Activated naive CD4-positive, alpha-beta T cell treated with anti-CD3 and anti-CD28 coated beads, Interleukin-2, amount 50 U/mL, for 16 hours (primary cell): Measurements from ENCODE around the gene WNT8B.

Source experiments
- DNase-seq: peaks from one replicate; pipeline ENCODE4 v3.0.0-alpha.2; 2020

Gene WNT8B

DNA sequence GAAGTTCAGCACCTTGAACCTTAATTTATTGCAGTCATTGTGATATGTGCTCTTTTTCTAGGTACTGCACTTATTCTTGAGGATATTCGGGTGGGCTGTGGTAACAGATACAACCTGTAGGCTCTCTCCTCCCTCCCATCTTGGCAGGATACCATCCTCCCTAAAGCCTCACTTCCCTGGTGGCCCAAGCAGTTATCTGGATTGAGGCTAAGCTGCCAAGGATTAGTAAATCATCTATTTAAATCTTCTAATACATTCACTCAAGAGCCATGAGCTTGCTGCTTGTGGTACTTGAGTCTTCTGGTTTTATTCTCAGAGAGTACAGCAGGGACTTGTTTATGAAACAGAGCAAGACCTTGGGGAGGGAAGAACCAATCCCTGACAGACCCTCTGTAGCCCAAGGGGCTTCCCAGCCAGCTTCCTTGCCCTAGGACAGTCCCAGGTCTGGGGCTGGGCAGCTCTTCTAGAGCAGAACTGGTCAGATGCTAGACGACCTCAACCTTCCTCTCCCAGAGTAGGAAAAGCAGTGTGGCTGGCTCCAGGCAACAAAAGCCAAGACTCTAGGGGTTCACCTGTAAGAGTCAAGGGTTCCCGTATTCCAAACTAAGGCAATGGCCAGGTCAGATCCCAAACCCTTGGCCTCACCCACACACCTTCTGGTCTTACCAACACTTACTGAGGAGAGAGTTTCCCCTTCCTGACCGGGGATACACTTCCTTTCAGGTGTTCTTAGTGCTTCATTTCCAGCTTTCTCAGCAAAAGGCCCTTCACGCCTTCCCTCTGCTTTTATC, 21.3 kb downstream of the WNT8B start:
- DNase-seq = no peak

DNA sequence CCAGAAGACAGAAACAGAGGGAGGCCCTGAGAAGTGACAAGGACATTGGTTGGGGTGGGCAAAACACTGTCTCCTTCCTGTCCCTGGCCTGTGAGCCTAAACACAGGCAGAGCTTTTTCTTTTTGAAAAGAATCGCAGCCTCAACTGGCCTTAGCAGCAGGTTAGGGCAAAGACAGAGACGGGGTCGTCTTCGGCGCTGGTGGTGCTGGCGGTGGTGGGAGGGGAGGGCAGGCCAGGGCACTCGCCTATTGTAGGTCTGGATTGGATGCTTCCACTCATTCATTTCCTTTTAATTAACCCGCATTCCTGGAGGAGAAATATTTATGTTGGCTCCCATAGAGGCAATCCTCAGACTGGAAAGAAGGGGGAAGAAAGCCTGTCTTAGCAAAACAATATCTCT, 22.6 kb downstream of the WNT8B start:
- no peak for DNase-seq

DNA sequence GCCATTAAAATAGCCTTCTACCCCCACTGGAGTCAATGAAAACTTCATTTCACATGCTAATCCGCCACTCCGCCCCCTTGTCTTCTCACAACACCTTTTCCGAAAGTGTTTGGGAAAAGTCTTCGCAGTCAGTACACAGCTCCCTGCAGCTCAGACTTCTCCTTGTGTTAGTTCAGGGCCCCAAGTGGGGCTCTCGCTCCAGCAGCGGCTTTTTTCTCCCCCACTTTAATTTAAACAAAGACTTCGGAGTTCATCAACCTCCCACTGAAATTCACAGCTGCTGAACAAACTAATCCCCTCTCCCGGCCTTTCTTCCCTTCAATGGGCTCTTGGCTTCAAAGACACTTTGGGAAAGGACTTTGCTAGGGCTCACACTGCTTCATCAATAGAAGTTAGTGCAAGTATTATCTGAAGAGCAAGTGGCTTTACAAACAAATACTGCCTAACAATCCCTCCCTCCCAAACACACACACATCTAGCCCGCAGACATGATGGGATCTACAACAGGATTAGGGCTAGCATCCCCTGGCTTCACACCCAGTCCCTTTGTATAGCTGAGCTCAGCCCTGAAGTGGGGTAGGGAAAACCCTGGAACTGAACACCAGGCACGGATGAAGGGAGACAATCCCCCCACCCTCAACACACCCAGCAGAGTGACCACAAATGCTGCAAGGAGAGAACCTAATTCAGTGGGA, 23.1 kb downstream of the WNT8B start:
- DNase-seq = no peak

DNA sequence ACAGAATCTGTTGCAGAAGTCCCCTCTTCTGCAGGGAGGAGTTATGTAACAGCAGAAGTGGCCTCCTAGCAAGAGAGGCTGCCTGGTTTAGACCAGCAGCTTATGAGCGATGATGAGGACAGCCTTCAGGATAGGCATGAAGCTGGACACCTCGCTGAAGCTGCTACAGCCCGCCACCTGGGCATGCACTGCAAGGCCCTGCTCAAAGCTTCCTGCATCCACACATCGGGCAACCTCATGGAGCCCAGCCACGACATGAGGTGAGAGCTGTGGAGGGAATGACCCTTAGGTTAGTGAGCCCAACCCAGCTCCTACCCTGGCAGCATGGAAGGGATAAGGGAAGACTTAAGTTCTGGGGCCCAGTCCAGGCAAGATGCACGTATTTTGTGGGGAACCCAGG, 24.7 kb downstream of the WNT8B start:
- no peak for DNase-seq

DNA sequence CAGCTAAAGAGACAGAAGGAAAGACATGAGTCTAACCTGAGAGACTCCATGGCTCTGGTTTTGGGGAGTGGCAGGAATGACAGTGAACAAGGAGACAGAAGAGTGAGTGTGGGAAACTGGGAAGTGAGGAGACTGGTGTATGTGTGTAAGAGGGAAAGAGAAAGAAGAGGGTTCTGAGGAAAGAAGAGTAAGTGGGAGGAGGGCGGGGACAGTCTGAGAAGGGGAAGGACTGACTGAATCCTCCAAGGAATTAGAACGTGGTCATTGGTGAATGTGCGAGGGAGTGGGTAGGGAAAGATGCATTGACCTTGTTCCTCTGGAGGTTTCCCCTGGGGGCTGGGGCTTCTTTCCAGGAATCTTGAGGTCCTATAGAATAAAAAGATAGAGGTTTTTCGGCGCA, 26.6 kb downstream of the WNT8B start:
- DNase-seq = no peak

DNA sequence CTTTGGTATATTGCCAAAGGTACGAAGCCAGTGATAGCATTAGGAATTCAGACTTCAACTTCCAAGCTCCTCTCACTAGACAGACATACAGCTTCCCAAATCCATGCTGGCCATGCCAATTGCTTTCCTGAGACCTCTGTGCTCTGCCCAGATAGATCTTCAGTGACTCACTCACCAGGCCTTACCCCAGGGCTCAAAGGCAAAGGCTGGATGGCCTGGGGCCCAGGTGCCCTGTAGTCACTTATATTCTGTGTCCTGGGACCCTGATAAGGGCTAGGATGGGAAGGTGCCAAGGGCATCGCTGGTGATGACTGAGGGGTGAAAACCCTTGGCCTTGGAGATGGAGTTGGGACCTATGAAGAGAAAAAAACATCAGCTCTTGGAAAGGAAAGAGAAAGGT, 27.7 kb downstream of the WNT8B start:
- DNase-seq = no peak

DNA sequence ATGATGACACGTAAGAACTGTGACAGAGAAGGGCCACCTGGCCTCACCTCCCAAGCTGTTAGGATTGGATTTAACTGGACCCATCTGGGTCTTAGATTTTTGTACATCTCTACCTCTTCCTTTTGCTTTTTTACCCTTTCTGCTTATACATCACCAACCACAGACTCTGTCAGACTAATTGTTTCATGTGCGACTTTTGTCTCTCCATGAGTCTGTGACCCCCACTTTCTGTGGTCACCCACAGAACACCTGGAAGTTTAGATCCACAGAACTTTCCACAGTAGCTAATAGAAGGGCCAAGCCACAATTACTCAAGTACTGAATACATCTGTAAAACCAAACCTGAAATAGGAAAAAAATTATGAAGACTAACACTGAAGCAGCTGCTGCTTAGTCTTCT, 33.8 kb downstream of the WNT8B start:
- DNase-seq = no peak

DNA sequence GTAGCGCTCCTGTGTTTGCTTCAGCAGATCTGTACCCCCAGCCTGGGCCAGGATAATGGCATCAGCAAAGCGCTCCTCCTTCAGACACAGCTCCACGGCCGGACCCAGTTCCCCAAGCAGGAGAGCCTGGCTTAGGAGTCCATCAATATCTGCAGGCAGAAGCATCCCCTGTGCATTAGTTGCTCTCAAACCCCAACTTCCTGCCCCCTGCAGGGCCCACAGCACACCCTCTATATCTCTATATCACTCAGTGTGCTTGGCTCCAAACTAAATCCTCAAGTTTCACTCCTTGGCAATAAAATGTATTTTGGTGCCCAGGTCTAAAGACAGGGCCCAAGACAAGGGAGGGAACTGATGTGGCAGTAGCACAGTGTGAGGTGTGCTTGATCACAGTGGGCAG, 35.2 kb downstream of the WNT8B start:
- DNase-seq = no peak

DNA sequence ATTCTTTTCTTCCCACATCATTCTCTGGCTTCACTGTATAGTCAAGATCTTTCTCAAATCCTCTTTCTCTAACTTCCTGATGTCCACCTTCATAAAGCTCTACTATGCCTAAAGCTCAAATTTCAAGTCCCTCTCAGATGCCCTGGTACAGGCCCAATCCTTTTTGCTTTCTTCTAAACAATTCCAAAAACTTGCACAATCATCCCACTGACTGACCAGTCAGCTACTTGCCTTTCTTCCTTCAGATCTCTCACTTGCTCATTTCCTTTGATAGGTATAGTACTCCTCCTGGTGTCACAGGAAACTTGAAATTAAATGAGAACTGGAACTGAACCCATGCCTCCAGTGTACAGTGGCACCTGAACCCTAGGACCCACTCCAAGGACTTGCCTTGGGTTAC, 38.6 kb downstream of the WNT8B start:
- no peak for DNase-seq

DNA sequence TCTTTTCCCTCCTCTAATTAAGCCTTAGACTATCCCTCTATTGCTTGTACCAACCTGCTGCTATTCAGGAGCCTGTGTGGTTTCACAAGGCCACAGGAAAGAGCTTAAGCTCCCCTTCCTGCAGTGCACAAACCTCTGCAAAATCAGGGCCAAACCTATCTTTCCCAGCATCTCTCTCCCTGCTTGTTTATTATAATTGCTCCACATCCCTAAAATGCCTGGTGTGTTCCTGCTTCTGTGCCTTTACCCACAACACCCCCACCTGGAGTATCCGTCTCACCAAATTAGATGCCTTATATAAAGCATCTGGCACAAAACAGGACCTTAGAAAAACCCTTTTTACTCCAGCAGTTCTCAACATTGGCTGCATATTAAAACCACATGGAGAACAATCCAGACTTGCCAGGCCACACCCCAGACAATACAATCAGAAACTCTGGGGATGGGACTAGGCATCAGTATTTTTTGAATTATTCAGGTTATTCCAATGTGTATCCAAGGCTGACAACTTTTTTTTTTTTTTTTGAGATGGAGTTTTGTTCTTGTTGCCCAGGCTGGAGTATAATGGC, 40.2 kb downstream of the WNT8B start:
- DNase-seq = no peak

DNA sequence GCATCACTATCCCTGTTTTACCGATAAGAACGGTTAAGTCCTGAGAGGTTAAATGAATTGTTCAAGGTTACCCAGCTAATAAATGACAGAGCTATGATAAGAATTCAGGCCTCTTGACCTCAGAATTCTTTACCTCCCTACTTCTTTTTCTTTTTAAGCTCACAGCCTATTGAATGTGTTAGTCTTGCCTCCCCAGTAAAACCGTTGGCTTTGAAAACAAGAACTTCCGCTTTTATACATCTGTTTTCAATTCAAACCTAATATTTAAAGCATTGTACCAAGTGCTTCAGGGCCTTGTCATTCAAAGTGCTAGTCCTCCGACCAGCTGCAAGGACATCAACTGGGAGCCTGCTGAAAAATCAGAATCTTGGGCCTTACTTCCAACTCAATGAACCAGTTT, 41.3 kb downstream of the WNT8B start:
- no peak for DNase-seq

DNA sequence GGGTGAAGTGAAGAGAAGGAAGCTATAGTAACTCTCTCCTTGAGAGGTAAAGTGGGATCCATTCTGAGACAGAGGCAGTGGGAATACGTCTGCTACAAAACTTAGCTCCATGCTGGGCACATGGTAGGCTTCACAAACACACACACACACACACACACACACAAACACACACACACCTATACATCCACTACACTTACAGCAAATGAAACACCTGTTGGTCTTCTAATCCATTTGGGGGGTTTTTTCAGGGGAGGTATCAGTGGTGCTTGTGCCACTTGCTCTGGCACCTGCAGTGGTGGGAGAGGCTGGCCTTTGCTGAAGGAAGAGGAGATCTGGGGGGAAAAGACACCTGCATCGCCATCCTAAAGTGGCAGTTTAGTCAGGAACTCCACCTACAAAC, 42.4 kb downstream of the WNT8B start:
- DNase-seq = no peak

DNA sequence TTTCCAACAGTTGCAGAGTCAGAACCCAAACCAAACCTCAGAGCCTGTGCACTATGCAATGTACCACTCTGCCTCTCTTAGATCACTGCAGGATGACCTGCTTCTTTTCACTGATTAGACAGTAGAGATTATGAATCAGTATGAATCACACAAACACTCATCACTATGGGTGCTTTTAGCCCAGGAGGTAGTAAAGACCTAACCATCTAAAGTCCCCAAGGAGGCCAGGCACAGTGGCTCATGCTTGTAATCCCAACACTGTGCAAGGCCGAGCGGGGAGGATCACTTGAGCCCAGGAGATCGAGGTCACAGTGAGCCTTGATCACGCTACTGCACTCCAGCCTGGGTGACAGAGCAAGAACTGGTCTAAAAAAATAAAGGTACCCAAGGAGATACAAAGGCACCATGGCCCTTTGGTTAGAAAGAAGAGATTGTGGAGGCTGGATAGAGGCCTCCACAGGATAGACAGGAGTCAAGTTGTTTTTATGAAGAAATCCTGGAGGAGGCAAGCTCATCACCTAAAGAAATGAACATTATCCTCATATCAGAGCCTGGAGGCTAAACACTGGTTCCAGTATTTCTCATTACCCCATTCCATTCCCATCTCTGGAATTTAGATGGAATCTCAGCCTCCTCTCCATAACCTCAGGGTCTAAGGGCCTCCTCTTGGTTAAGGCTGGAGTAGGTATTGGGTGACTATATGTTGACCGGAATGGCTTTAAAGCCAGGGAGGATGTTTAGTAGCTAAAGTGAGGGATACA, 44.0 kb downstream of the WNT8B start:
- no peak for DNase-seq

DNA sequence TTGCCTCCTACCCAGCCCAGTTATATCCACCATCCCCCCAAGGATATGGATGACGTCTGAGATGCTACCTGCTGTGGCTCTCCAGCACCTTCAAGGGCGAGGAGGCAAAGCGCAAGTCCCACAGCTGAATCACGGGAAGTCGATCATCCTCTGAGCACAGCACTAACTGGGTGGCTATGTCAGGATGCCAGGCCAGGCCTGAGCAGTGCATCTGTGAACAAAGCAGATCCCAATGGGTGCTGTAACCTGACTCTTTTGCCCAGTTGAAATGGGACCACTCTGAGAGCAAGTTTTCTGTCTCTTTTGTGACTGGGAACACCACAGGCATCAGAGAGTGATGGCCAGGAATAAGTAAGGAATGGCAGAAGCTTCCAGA, 44.5 kb downstream of the WNT8B start:
- no peak for DNase-seq

DNA sequence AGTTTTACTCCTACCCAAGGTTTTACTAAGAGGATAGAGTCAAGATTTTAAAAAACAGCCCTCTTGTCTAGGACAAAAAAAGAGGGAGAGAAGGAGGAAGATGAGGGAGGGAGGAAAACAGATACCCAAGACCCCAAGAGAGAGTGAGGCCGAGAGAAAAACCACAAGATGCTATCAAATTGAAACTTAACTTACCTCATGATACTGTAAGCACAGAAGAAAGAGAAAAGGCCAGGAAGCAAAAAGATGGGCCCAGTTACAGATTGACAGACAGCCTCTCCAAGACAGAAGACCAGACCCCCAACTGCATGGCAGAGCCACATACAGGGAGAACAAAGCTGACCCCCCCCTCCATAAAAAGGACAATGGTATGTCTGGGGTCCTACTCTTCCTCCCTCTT, 45.5 kb downstream of the WNT8B start:
- DNase-seq = no peak

DNA sequence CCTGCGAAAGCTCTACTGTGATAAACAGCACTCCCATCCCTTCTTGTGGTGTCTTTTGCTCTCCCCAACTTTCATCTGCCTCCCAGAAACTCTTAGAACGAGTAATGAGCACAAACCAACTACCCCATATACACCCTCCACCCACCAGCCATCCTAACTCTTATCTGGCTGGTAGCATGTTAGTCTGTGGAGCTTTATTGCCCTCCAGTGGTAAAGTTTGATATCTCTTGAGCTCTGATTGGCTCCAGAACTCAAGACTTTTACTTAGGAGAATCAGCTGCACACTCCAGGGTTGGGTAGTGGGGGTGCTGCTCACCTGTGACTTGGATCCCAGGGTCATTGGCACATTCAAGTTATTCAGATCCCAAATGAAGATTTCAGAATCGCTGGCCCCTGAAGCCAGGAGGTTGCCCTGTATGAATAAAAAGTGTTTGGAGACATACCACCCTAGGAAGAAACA, 45.9 kb downstream of the WNT8B start:
- DNase-seq = peak; percentile 30

DNA sequence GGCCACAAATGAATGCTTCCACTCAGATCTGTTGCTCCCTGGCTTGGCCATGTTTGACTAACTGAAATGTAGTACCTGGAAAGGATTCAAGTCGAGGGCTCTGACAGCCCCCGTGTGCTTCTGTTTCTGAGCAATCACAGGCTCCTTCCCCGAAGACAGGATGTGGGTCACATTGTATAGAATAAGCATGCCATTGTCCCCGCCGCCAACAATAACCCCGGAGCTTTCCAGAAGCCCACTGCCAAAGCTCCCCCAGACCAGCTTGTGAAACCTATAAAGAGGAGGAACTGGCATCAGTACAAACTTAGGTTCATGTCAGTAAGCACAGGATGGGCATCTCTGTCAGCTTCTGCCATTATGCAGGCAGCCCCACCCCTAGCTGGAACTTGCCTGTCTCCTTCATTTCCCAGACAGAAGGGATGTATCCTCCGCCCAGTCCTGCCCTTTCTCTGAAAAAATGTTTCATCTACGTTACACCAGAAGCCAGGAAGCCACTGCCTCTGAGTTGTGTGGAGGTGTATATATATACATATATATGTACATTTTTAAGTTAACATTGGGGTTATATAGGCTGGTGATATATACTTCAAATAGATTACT, 46.5 kb downstream of the WNT8B start:
- DNase-seq = peak; percentile 37

DNA sequence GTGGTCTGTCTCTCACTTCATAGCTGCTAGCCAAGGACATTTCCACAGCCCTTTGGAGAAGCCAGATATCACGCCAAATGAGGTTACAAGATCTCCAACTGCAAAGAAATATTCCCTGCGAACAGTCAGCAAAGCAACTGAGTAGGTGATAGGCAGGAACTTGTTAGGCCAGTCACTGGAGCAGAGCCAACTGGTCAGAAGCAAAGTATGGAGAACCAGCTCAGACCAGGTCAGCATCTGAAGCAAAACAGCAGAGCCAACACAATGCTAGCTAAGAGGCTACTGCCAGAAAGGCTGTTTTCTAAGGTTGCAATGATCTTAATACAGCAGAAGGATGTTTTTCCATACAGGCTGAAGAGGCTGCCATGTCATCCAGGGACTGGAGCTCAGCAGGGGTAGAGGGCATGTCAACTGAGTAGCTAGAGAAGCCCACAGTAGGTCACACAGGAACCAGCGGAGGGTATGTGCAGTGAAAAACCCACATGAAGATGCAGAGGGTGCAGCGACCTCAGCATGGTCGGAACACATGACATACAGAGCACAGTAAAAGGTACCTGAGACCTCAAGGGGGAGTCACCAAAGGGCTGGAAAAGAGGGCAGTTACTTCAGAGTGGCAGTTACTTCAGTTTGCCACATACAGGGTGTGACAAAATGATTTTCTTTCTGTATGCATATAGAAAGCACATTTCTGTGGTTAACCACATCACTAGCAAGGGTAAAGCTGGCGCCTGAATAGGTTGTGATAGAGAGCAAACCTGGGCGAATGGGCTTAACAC, 47.9 kb downstream of the WNT8B start:
- peak; percentile 60 for DNase-seq

DNA sequence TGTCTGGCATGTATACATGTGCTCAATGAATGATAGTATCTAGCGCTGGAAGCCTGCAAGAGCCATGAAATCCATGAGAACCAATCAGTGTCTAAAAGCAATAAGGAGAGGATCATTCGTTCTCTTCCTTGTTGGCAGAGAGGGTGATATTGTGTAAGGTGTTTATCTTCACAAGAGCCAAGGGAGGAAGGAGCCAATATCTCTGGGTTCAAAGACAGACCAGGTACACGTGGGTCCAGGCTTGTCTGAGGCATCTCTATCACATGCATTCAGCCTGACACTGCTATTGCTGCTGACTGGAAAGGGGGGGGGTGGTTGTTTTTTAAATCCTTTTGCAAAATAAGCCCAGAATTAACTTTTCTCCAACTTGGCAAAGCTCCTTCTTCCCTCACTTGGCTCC, 52.8 kb downstream of the WNT8B start:
- DNase-seq = no peak

DNA sequence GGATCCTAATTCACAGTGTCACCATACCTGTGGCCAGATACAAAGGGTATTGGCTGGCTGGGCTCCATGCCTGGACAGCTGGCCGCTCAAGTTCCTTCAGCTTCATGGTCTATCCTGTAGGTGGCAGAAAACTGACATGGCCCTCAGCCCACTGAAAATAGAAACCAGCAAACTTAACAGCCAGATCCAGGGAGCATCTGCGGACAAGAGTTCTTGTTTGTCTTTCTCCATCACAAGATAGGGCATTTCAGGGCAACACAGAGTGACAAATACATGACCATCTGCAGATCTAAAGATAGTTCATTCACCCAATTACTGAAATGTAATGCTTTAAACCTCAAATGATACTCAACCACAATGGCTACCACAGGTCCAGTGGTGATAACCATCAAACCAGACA, 54.0 kb downstream of the WNT8B start:
- no peak for DNase-seq

DNA sequence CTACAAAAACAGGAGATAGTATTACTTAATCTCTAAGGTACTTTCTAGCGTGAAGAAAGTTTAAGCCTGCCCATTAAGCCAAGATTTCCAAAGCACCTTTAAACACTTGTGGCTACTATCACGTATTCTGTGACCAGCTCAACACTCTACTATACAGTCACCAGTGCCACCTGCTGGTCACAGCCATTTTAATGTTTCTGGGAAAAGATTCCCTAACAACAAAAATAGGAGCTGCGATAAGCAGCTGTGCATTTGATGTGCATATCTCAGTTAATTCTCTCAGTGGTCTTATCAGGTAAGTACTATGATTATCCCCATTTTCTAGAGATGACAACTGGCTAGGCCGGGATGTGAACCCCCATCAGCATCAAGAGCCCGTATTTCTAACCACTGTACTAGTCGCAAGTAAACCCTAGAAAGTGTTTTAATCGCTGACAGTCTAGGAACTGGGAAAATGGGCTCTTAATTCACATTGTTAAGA, 56.0 kb downstream of the WNT8B start:
- peak; percentile 63 for DNase-seq
